Activated CD8-positive, alpha-beta memory T cell treated with anti-CD3 and anti-CD28 coated beads for 48 hours (primary cell): ENCODE data around the gene TMEM215.

Source experiments
- DNase-seq, 3 experiments: peaks; one replicate each; pipeline ENCODE4 v3.0.0-alpha.2; 2020; ENCODE audit warnings: low read depth in 2 of 3, low spot score in 2 of 3

Gene TMEM215

DNA sequence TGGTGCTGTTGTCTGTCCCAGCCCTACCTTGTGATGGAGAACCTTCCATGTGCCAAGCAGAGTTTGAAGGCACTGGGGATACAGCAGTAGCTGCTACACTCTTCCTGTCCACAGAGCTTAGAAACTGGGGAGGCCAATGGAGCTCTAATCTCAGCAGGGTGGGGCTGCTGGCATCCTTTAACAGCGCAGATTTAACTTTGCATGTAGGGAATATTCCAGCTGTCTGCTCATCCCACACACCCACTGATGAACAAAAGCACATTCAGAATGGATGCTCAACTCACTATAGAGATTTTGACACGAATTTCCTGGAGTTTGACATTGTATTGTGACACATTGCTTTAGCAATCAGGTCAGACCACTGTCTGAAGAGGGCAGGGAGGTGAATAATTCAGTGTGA is 49.0 kb downstream of the TMEM215 start:
- no peak for DNase-seq
